Stimulated activated CD4-positive, alpha-beta T cell treated with anti-CD3 and anti-CD28 coated beads, TNF-alpha, amount 100 ng/mL, for 48 hours (primary cell): ENCODE data around the gene DUOXA2.

Experiments
- DNase-seq, 3 donors: peaks; one replicate each; pipeline ENCODE4 v3.0.0-alpha.2; 2020; ENCODE audit warnings: low read depth in 3 of 3

The DUOXA2 gene

GRCh38 chr15:45136378-45136764 lies 22.2 kb downstream of the DUOXA2 start:
- DNase-seq: no peak

GRCh38 chr15:45137703-45138102 lies 23.6 kb downstream of the DUOXA2 start:
- no peak for DNase-seq

DNA sequence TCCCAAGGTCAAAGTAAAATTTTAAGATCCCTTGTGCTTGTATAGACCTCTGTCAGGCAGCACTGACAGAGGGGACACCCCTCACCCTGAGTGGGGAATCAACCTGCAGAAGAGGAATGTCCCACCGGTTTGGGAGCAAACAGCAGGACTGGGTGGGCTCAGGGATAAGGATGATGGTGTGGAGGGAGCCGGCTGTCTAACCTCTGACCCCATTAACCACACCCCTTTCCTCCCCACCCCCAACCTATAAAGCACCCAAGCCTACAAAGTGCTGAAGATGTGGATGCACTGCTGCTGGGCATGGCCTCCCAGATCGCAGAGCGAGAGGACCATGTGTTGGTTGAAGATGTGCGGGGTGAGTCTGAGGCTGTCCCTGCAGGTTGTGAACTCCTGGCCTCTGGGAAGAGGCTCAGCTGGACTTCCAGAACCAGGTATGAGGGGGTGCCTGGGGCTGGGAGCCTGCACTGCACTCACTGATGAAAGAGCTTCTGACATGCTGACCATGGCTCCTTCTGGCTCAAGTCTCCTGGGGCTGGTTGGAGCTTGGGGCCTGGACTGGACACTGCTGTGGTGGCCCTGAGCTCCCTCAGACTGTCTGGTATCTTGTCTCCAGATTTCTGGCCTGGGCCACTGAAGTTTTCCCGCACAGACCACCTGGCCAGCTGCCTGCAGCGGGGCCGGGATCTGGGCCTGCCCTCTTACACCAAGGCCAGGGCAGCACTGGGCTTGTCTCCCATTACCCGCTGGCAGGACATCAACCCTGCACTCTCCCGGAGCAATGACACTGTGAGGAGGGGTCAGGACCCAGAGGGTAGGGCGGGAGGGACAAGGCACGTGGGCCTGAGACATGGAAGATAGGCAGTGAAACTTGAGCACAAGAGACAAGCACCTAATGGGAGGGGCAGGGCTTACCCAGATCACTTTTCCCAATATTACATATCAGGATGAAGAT lies 25.0 kb downstream of the DUOXA2 start:
- DNase-seq: no peak

DNA sequence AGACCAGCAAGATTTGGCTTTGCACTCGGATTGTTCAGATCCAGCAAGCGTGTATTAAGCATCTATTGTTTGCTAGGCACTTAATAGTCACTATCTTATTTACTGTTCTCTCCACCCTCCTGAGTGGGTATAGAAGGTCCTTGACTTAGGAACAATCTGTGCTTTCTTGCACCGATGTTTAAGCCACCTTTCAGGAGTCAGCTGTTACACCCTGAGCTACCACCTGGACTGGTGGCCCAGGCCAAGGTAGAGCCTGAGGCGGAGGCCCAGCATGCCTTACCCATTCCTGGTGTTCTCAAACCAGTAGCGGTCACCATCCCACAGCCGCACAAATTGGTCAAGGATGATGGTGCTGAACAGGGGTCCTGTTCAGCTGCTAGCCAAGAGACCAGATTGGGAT lies 25.6 kb downstream of the DUOXA2 start:
- DNase-seq: no peak

DNA sequence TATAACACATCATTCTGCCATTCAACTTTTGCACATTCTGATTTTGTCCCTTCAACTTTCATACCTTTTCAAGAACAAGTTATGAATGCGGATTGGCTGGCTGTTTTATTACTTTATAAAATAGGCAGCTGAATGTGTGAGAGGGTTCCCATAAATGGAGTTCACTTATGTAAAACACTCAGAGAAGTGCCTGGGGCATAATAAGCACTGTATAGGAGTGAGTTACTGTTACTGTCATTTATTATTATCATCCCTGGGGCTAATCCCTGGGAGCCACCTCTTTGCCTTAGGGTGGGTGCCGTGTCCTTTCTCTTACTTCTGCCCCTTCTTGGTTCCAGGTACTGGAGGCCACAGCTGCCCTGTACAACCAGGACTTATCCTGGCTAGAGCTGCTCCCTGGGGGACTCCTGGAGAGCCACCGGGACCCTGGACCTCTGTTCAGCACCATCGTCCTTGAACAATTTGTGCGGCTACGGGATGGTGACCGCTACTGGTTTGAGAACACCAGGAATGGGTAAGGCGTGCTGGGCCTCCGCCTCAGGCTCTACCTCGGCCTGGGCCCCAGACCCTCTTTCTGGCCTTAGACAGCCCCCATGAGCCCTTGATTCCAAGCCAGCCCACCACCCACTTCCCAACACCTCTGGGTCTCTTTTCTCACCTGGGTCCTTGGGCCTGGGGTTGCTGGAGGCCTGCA lies 26.6 kb downstream of the DUOXA2 start:
- DNase-seq: no peak

- no peak for DNase-seq
These were observed 27.3 kb downstream of the DUOXA2 start for GRCh38 chr15:45141386-45141785.

DNA sequence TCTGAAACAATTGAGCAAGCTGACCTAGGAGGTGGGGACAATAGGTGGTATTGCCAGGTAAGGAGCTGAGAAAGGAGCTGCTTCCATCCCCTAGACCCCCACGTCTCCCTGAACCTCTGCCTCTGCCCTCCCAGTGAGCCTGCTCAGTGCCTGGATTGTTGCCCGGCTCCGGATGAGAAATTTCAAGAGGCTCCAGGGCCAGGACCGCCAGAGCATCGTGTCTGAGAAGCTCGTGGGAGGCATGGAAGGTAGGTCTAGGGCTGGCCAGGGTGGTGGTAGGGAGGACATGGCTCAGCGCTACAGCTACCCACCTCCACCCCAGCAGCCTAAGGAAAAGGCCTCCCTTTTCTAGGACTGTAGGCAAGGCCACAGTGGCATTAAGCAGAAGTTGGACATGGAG lies 28.9 kb downstream of the DUOXA2 start:
- no peak for DNase-seq

GRCh38 chr15:45143946-45144345 lies 29.8 kb downstream of the DUOXA2 start:
- no peak for DNase-seq

GRCh38 chr15:45144775-45145174 lies 30.6 kb downstream of the DUOXA2 start:
- DNase-seq: no peak

GRCh38 chr15:45146405-45146804 lies 32.3 kb downstream of the DUOXA2 start:
- DNase-seq: no peak

- no peak for DNase-seq
These were observed 33.5 kb downstream of the DUOXA2 start for GRCh38 chr15:45147606-45148005.

DNA sequence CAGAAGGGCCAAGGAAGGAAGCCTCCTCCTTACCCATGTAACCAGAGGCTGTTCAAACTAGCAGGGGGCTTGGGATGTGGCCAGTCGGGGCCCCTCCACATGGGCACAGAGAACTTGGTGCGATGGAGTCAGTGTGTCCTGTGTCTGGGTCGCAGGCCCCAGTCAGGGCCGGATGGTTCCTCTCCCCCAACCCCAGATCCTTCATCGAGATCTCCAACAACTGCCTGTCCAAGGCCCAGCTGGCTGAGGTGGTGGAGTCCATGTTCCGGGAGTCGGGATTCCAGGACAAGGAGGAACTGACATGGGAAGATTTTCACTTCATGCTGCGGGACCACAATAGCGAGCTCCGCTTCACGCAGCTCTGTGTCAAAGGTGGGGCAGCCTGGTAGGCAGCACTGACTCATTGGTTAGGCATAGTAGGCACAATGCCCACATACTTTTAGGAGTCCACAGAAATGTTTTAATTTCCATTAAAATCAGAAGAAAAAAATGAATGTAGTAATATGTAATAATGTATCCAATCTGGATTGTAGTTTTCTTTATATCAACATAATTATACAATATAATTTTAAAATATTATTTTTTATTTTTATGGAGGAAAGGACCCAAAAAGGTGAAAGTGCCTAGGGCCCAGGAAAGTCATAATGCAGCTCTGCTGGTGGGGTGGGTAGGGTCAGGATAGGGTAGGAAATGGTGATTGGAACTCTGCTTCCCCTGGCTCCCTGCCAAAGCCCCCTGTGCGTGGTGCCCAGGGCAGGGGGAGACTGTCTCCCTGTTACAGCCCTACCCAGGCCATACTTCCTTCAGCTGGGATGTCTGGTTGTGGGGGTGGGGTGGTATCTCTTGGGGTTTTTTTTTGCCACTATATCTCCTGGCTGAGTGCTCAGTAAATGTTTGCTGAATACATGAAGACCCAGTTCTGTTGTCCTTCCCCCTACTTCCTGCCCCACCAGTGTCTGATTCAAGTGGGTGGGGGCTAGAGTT lies 34.2 kb downstream of the DUOXA2 start:
- no peak for DNase-seq

- no peak for DNase-seq
These were observed 34.9 kb downstream of the DUOXA2 start for GRCh38 chr15:45149060-45149459.

DNA sequence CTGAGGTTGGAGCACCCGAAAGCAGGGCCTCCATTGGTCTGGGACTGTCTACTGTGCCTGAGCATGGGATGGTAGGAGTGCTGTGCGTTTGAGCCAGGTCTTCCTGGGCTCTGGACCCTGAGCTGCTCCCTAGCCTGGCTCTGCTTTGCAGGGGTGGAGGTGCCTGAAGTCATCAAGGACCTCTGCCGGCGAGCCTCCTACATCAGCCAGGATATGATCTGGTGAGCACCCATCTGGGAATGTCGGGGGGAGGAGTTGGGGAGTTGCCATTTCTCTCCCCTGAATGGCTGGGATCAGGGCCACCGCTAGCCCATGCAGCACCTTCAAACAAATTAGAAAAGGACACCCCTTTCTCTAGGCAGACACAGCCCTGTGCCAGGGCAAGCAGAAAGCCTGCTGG lies 36.4 kb downstream of the DUOXA2 start:
- DNase-seq: no peak

- DNase-seq: no peak
These were observed 36.9 kb downstream of the DUOXA2 start for GRCh38 chr15:45150997-45151396.

- DNase-seq: no peak
These were observed 38.1 kb downstream of the DUOXA2 start for GRCh38 chr15:45151998-45152828.

- DNase-seq: no peak
These were observed 41.6 kb downstream of the DUOXA2 start for GRCh38 chr15:45155739-45156138.

DNA sequence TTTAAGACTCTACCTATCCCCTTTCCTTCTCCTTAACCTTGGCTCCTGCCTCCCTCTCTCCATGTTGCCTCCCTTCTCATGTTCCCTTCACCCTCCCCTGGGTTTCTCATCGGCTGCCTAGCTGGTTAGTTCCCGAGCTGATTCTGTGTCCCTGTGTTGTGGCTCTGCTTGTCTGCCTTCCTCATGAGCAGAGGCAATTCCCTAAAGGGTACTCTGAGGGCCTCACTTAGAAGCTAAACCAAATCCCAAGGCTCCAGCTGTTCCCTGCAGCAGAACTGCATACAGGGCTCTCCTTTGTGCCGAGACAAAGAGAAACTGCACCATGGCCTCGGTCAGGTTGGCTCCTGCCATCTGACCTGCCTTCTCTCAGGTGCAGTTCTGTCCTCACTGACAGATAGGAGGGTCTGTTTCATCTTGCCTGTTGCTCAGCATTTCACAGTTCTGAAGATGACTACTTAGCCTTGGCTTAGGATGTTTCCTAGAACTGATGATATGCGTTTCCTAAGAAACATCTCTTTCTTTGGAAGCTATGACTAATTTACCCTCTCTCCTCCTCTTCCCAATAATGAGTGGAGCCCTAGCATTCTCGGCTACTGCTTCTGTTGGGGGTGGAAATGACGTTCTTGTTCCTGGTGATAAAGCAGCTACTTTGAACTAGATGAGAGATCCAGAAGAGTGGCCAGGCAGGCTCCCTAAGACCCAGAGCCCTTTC lies 42.8 kb downstream of the DUOXA2 start:
- no peak for DNase-seq

DNA sequence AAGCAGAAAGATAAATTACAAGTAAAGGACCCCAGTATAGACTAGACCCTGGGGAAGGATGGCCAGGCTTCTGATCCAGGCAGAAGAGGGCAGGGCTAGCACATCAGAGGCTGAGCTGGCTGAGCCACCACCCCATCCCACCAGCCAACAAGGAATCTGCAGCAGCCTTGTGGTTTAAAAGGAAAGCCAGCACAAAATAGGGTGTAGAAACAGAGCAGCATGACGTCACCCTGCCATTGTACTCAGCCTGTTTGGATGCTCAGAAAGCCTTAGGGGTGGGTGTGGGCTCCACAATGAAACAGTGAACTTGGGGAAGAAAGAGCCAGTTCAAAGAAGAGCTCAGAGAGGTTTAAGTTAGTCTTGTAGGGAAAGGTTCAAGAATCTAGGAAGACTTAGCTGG lies 43.8 kb downstream of the DUOXA2 start:
- no peak for DNase-seq

- DNase-seq: no peak
These were observed 47.5 kb downstream of the DUOXA2 start for GRCh38 chr15:45161666-45162065.
